Stimulated activated CD4-positive, alpha-beta T cell treated with anti-CD3 and anti-CD28 coated beads, Interleukin-4, amount 100 ng/mL, for 48 hours (primary cell): ENCODE measurements around the gene MED26.

ENCODE experiments used
- DNase-seq, 2 donors: peaks; one replicate each; pipeline ENCODE4 v3.0.0-alpha.2; 2020; ENCODE audit warnings: low read depth in 2 of 2

MED26 gene

GRCh38 chr19:16649734-16650133, 21.7 kb upstream of the MED26 start:
- no peak for DNase-seq

- no peak for DNase-seq
These were observed 17.1 kb upstream of the MED26 start for GRCh38 chr19:16645140-16645539.

GRCh38 chr19:16641695-16642094, 13.7 kb upstream of the MED26 start:
- no peak for DNase-seq

- DNase-seq = no peak
These were observed 12.9 kb upstream of the MED26 start for GRCh38 chr19:16640951-16641350.

- no peak for DNase-seq
These were observed 10.7 kb upstream of the MED26 start for GRCh38 chr19:16638666-16639065.

GRCh38 chr19:16637535-16637934, 9.5 kb upstream of the MED26 start:
- no peak for DNase-seq

- no peak for DNase-seq
These were observed 3.5 kb upstream of the MED26 start for GRCh38 chr19:16631465-16631864.

GRCh38 chr19:16628984-16629691, 1.1 kb upstream of the MED26 start:
- no peak for DNase-seq

- DNase-seq = peak in 1 of 2 donors; percentile 3
These were observed 149 bp downstream of the MED26 start for GRCh38 chr19:16627928-16628182.

GRCh38 chr19:16627193-16627927, 644 bp downstream of the MED26 start:
- peak in 1 of 2 donors; percentile 4 for DNase-seq

- no peak for DNase-seq
These were observed 1.2 kb downstream of the MED26 start for GRCh38 chr19:16626796-16627192.

- no peak for DNase-seq
These were observed 2.6 kb downstream of the MED26 start for GRCh38 chr19:16625163-16625958.

- DNase-seq = no peak
These were observed 3.8 kb downstream of the MED26 start for GRCh38 chr19:16624236-16624635.

- DNase-seq = no peak
These were observed 4.4 kb downstream of the MED26 start for GRCh38 chr19:16623576-16623975.

GRCh38 chr19:16623066-16623465, 4.9 kb downstream of the MED26 start:
- no peak for DNase-seq

- no peak for DNase-seq
These were observed 6.7 kb downstream of the MED26 start for GRCh38 chr19:16621165-16621800.

- DNase-seq = no peak
These were observed 7.4 kb downstream of the MED26 start for GRCh38 chr19:16620584-16620983.

- DNase-seq = no peak
These were observed 8.0 kb downstream of the MED26 start for GRCh38 chr19:16620018-16620417.

- no peak for DNase-seq
These were observed 8.5 kb downstream of the MED26 start for GRCh38 chr19:16619457-16619856.

GRCh38 chr19:16618248-16618647, 9.8 kb downstream of the MED26 start:
- no peak for DNase-seq

GRCh38 chr19:16615808-16616207, 12.2 kb downstream of the MED26 start:
- DNase-seq = no peak

GRCh38 chr19:16614941-16615340, 13.1 kb downstream of the MED26 start:
- DNase-seq = no peak
